Lower leg skin (tissue), 3 donors: ENCODE data around the gene FOSL1.

Source experiments
- POLR2A ChIP-seq, 2 donors: fragments of 450-650 bp; IDR thresholded peaks; one replicate each; pipeline ENCODE4 v1.6.1; 2016 to 2017; ENCODE audit warnings: antibody characterized with exemption in 2 of 2, mild to moderate bottlenecking in 1 of 2, moderate library complexity in 1 of 2
- TF ChIP-seq, protein P1 (sequence below), 3 donors: fragments of 450-650 bp; IDR thresholded peaks; one replicate each; pipeline ENCODE4 v1.5.1; 2016; ENCODE audit warnings: antibody characterized with exemption in 3 of 3, mild to moderate bottlenecking in 3 of 3, moderate library complexity in 2 of 3

DNA sequence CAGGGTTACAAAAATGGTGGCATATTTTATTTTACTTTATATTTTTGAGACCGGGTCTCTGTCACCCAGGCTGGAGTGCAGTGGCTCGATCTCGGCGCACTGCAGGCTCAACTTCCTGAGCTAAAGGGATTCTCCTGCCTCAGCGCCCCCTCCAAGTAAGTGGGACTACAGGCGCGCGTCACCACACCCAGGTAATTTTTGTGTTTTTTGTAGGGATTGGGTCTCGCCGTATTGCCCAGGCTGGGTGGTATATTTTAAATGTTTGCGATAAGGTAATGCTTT, 652 bp upstream of the FOSL1 start:
- TF ChIP-seq, protein P1, sequence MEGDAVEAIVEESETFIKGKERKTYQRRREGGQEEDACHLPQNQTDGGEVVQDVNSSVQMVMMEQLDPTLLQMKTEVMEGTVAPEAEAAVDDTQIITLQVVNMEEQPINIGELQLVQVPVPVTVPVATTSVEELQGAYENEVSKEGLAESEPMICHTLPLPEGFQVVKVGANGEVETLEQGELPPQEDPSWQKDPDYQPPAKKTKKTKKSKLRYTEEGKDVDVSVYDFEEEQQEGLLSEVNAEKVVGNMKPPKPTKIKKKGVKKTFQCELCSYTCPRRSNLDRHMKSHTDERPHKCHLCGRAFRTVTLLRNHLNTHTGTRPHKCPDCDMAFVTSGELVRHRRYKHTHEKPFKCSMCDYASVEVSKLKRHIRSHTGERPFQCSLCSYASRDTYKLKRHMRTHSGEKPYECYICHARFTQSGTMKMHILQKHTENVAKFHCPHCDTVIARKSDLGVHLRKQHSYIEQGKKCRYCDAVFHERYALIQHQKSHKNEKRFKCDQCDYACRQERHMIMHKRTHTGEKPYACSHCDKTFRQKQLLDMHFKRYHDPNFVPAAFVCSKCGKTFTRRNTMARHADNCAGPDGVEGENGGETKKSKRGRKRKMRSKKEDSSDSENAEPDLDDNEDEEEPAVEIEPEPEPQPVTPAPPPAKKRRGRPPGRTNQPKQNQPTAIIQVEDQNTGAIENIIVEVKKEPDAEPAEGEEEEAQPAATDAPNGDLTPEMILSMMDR (IDR thresholded peaks at IDR 0.05) = no peak
- no peak for TF ChIP-seq POLR2A (IDR thresholded peaks at IDR 0.05)
